Activated T-cell treated with anti-CD3 and anti-CD28 coated beads, Interleukin-2, amount 50 U/mL, for 72 hours (primary cell): Measurements from ENCODE around the gene PROC. TPM values are rescaled to one million over a fixed set of nuclear protein-coding genes. Genes with fewer than 3 reads are reported as not detected.

ENCODE experiments used
- ATAC-seq, 2 donors: fragments of 150-1000 bp; cut with Tn5 transposase; replicated peaks in 1 of 2; 2 replicates each; pipeline ENCODE4 v1.10.0; 2021; ENCODE audit warnings: moderate library complexity in 2 of 2, mild to moderate bottlenecking in 1 of 2
- DNase-seq, 2 donors: peaks; one replicate each; pipeline ENCODE4 v3.0.0; 2021 to 2022; ENCODE audit warnings: mixed read lengths in 1 of 2
- H3K27ac Mint-ChIP-seq: one replicate; pipeline ENCODE4 v1.8.0; 2022; ENCODE audit warnings: mild to moderate bottlenecking, moderate library complexity, mixed read lengths
- H3K27me3 Mint-ChIP-seq: one replicate; pipeline ENCODE4 v1.8.0; 2022; ENCODE audit warnings: low read depth, mixed read lengths
- H3K36me3 Mint-ChIP-seq, 2 donors: one replicate each; pipeline ENCODE4 v1.8.0; 2022; ENCODE audit warnings: mixed read lengths in 2 of 2, mild to moderate bottlenecking in 1 of 2; ENCODE audit not compliant: insufficient read depth in 2 of 2
- H3K4me1 Mint-ChIP-seq: one replicate; pipeline ENCODE4 v1.8.0; 2022; ENCODE audit warnings: low read depth, mixed read lengths
- H3K4me3 Mint-ChIP-seq, 2 donors: one replicate each; pipeline ENCODE4 v1.8.0; 2022; ENCODE audit warnings: mild to moderate bottlenecking in 2 of 2, mixed read lengths in 2 of 2, moderate library complexity in 2 of 2
- H3K9me3 Mint-ChIP-seq, 2 donors: one replicate each; pipeline ENCODE4 v1.8.0; 2022; ENCODE audit warnings: mixed read lengths in 2 of 2
- total RNA-seq, 2 donors: library from RNA; stranded (reverse); gene quantifications; one replicate each; pipeline ENCODE4 v1.2.3, GENCODE V29; 2022

The PROC gene
- total RNA-seq, result under 1 TPM in 1 of 2 donors, not detected in 1; 0.42 TPM

DNA sequence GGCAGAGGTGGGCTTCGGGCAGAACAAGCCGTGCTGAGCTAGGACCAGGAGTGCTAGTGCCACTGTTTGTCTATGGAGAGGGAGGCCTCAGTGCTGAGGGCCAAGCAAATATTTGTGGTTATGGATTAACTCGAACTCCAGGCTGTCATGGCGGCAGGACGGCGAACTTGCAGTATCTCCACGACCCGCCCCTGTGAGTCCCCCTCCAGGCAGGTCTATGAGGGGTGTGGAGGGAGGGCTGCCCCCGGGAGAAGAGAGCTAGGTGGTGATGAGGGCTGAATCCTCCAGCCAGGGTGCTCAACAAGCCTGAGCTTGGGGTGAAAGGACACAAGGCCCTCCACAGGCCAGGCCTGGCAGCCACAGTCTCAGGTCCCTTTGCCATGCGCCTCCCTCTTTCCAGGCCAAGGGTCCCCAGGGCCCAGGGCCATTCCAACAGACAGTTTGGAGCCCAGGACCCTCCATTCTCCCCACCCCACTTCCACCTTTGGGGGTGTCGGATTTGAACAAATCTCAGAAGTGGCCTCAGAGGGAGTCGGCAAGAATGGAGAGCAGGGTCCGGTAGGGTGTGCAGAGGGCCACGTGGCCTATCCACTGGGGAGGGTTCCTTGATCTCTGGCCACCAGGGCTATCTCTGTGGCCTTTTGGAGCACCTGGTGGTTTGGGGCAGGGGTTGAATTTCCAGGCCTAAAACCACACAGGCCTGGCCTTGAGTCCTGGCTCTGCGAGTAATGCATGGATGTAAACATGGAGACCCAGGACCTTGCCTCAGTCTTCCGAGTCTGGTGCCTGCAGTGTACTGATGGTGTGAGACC lies at the start of gene PROC:
Gene PROC, plus strand, starts transcription at position 128 of the 812 bp plus-strand sequence. CDS start 1,516 bp downstream, outside the sequence.
- Mint-ChIP-seq H3K27me3 (peaks cover 52% of the 10 kb centered on the region), H3K4me1 (peaks cover 24% of the 10 kb centered on the region), H3K4me3 (peak within 1 kb of the TSS in 1 of 2 donors; percentile 42), H3K9me3 (no peaks in the 10 kb centered on the region), H3K27ac (no peak within 1 kb of the TSS), H3K36me3 (peaks cover 0 to 1% of the 10 kb centered on the region in 2 donors)
- no peak for DNase-seq
- ATAC-seq, result no peak

DNA sequence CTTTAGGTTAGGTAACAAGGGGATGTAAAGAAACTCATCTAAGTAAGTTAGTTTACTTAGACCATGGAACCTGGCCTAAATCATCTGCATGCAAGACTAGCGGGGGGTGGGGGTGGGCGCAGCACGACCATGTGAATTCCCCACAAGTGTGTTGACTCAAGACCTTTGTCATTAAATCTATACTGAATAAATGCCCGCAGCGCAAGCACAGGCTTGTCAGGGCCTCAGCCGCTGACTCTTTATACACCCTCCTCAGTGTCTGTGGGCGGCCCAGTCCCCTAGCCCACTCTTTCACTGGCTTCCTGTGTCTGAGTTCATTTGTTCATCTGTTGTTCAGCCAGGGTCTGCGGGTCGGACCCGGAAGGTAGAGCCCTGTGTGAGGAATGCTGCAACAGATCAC lies 48.2 kb upstream of the PROC start:
- ATAC-seq (no peak), DNase-seq (no peak)
- no peaks in the 10 kb centered on the region for H3K27me3 Mint-ChIP-seq
- peaks cover 10 to 22% of the 10 kb centered on the region in 2 donors for H3K36me3 Mint-ChIP-seq
- H3K4me3 Mint-ChIP-seq, result no peak overlapping the region
- no peak overlapping the region for H3K27ac Mint-ChIP-seq
- peaks cover 4 to 10% of the 10 kb centered on the region in 2 donors for H3K9me3 Mint-ChIP-seq
- H3K4me1 Mint-ChIP-seq, result peaks cover 18% of the 10 kb centered on the region

DNA sequence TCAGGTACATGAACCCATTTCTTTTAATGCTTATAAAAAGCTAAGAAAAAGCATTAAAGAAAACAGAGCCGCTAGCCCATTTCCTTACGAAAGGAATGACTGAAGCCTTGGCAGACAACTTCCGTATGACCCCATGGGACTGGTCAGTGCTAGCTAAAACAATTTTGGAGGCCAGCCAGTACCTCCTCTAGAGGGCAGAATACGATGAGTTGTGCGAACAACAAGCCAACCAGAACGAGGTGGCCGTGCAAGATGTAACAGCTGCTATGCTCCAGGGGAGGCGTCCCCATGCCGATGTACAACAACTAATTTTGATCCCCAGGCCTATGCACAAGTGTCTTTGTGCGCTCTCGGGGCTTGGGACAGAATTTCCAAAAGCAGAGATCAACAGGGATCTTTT lies 47.2 kb upstream of the PROC start:
- peaks cover 7 to 10% of the 10 kb centered on the region in 2 donors for H3K9me3 Mint-ChIP-seq
- H3K36me3 Mint-ChIP-seq, result peaks cover 15 to 29% of the 10 kb centered on the region in 2 donors
- H3K4me1 Mint-ChIP-seq, result peaks cover 8% of the 10 kb centered on the region
- H3K27ac Mint-ChIP-seq, result no peak overlapping the region
- H3K4me3 Mint-ChIP-seq, result no peak overlapping the region
- ATAC-seq (no peak), DNase-seq (no peak)
- no peaks in the 10 kb centered on the region for H3K27me3 Mint-ChIP-seq

DNA sequence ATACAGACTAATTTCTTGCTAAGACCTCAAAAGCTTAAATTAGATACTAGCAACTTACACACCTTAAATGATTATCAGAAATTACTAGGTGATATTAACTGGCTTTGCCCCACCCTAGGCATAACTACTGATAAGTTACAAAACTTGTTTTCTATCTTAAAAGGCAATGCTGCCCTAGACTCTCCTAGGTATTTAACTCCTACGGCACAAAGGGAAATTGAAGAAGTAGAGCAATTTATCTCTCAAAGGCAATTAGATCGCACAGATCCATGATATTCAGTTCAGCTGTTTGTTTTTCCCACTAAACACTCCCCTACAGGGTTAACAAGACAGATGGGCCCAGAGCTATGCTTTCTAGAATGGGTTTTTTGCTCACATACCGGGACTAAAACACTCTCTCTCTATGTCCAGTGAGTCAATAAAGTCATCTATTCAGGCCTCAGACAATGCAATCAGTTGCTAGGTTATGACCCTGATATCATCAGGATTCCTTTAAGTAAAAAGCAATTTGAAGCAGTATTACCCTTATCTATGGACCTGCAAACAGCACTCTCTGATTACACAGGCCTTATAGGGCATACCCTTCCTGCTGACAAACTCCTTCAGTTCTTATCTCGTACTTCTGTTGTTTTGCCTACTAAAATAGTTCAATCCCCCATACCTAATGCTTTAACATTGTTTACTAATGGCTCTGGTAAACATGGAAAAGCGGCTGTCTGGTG lies 44.7 kb upstream of the PROC start:
- H3K27ac Mint-ChIP-seq, result no peak overlapping the region
- no peak overlapping the region for H3K4me3 Mint-ChIP-seq
- no peak for ATAC-seq
- H3K4me1 Mint-ChIP-seq, result peaks cover 7% of the 10 kb centered on the region
- DNase-seq, result no peak
- H3K9me3 Mint-ChIP-seq, result peaks cover 7 to 12% of the 10 kb centered on the region in 2 donors
- H3K36me3 Mint-ChIP-seq, result peaks cover 17 to 37% of the 10 kb centered on the region in 2 donors
- no peaks in the 10 kb centered on the region for H3K27me3 Mint-ChIP-seq

DNA sequence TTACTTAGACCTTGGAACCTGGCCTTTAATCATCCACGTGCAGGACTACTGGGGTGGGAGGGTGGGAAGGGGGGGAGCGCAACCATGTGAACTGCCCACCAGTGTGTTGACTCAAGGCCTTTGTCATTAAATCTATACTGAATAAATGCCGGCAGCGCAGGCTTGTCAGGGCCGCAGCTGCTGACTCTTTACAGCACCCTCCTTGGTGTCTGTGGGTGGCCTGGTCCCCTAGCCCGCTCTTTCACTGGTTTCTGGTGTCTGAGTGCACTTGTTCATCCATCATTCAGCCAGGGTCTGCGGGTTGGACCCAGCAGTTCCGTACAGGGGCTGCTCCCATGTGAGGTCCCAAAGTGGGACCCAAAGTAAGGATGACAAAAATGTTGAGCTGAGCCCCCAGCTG lies 42.0 kb upstream of the PROC start:
- Mint-ChIP-seq H3K27me3 (no peaks in the 10 kb centered on the region), H3K9me3 (peaks cover 7% of the 10 kb centered on the region in 2 donors), H3K4me3 (no peak overlapping the region), H3K36me3 (peaks cover 13 to 29% of the 10 kb centered on the region in 2 donors), H3K27ac (no peak overlapping the region), H3K4me1 (peaks cover 30% of the 10 kb centered on the region)
- ATAC-seq (no peak), DNase-seq (no peak)

DNA sequence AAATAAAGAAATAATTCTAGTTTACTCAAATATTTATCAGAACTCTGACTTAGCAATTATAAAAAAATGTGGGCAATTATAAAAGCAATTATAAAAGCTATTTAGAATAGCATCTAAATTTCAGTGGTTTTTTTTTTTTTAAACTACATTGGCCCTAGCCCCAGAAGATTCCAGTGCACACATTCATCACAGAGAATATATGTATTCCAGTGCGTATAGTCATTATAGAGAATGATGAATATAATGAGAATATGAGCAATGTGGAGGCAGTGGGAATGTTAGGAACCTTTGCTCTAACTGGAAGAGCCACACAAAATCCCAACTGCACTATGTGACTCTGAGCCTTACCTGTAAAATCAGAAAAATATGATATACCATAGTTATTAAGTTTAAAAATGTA lies 41.0 kb upstream of the PROC start:
- peak overlapping the region; percentile 79 for H3K27ac Mint-ChIP-seq
- H3K27me3 Mint-ChIP-seq, result no peaks in the 10 kb centered on the region
- no peak for DNase-seq
- ATAC-seq, result no peak
- peaks cover 40% of the 10 kb centered on the region for H3K4me1 Mint-ChIP-seq
- peaks cover 13 to 27% of the 10 kb centered on the region in 2 donors for H3K36me3 Mint-ChIP-seq
- no peak overlapping the region for H3K4me3 Mint-ChIP-seq
- peaks cover 5% of the 10 kb centered on the region in 2 donors for H3K9me3 Mint-ChIP-seq

DNA sequence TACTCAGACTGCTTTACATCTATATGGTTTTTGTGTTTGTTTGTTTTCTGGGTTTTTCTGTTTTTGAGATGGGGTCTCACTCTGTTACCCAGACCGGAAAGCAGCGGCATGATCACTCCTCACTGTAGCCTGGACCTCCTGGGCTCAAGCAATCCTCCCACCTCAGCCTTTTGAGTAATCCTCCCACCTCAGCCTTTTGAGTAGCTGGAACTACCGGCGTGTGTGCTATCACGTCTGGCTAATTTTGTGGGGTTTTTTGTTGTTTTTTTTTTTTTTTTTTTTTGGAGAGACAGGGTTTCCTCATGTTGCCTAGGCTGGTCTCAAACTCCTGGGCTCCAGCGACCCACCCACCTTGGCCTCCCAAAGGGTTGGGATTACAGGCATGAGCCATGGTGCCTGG lies 39.5 kb upstream of the PROC start:
- DNase-seq, result no peak
- Mint-ChIP-seq H3K4me3 (no peak overlapping the region), H3K27ac (no peak overlapping the region), H3K9me3 (peaks cover 2 to 3% of the 10 kb centered on the region in 2 donors), H3K36me3 (peaks cover 10 to 25% of the 10 kb centered on the region in 2 donors), H3K27me3 (no peaks in the 10 kb centered on the region), H3K4me1 (peaks cover 52% of the 10 kb centered on the region)
- no peak for ATAC-seq

DNA sequence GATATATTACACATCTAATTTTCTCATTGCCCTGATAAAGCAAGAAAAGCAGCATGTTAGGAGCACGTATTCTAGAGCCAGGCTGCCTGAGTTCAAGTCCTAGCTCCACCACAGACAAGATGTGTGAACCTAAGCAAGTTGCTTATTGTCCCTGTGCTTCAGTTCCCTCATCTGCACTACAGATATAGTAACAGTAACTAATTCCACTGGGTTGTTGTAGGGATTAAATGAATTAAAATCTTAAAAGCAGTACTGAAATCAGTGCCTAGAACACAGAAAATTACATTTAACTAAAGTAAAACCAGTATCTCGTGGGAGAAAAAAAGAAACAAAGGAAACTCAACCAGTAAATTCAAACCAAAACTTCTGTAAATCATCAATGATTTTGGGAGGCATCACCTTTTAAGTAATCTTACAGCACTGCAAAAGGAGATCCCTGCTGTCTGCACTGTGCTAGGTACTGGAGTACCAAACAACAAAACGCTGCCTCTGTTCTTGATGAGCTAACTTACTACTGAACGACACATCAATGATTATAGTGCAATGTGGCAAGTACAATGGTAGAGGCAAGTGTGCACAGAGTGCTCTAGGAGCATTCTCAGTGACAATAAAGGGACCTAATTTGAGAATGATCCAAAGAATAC lies 38.4 kb upstream of the PROC start:
- peaks cover 2 to 3% of the 10 kb centered on the region in 2 donors for H3K9me3 Mint-ChIP-seq
- peaks cover 60% of the 10 kb centered on the region for H3K4me1 Mint-ChIP-seq
- ATAC-seq (peak; percentile 53 to 63), DNase-seq (no peak)
- H3K27ac Mint-ChIP-seq, result no peak overlapping the region
- H3K4me3 Mint-ChIP-seq, result peak overlapping the region; percentile 15 to 60
- peaks cover 11 to 20% of the 10 kb centered on the region in 2 donors for H3K36me3 Mint-ChIP-seq
- no peaks in the 10 kb centered on the region for H3K27me3 Mint-ChIP-seq

DNA sequence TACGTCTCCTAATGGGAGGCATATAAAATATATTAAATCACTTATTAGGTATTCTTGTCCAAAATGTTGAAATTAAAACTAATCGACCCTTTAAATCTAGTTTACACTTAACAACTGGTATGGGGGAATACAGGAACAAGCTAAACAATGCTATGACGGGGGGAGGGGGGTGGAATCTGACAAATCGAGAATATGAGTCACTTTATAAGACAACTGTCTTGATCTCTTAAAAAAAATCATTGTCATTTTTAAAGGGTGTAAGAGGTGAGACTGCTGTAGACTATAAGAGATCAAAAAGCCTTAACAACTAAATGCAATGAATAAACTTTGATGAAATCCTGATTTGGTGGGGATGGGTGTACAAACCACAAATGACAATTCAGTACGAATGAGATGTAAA lies 36.5 kb upstream of the PROC start:
- Mint-ChIP-seq H3K4me1 (peaks cover 79% of the 10 kb centered on the region), H3K27me3 (no peaks in the 10 kb centered on the region), H3K36me3 (peaks cover 4 to 10% of the 10 kb centered on the region in 2 donors), H3K9me3 (peaks cover 0 to 2% of the 10 kb centered on the region in 2 donors), H3K4me3 (peak overlapping the region in 1 of 2 donors; percentile 16), H3K27ac (peak overlapping the region; percentile 46)
- ATAC-seq, result peak in 1 of 2 donors; percentile 42
- no peak for DNase-seq

DNA sequence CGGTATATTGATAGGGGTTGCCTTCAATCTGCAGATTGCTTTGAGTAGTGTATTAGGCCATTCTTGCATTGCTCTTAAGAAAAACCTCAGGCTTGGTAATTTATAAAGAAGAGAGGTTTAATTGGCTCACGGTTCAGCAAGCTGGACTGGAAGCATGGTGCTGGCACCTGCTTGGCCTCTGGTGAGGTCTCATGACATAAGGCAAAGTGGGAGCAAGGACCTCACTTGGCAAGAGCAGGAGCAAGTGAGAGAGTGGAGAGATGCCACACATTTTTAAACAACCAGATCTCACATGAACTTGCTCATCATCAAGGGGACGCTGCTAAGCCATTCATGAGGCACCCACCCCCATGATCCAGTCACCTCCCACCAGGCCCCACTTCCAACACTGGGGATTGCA lies 35.4 kb upstream of the PROC start:
- ATAC-seq (no peak), DNase-seq (no peak)
- Mint-ChIP-seq H3K9me3 (no peaks in the 10 kb centered on the region), H3K36me3 (peaks cover 4 to 7% of the 10 kb centered on the region in 2 donors), H3K27me3 (no peaks in the 10 kb centered on the region), H3K27ac (no peak overlapping the region), H3K4me3 (no peak overlapping the region), H3K4me1 (peaks cover 78% of the 10 kb centered on the region)

DNA sequence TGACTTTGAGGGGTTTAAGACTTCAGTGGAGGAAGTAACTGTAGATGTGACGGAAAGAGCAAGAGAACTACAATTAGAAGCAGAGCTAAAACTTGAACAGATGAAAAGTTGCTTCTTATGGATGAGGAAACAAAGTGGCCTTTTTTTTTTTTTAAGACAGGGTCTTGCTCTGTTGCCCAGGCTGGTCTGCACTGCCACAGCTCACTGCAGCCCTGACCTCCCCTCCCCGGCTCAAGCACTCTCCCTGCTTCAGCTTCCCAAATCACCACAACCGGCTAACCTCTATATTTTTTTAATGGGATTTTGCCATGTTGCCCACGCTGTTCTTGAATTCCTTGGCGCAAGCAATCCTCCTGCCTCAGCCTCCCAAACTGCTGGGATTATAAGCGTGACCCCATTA lies 33.7 kb upstream of the PROC start:
- ATAC-seq (no peak), DNase-seq (no peak)
- Mint-ChIP-seq H3K36me3 (peaks cover 3 to 4% of the 10 kb centered on the region in 2 donors), H3K4me1 (peaks cover 84% of the 10 kb centered on the region), H3K9me3 (no peaks in the 10 kb centered on the region), H3K27ac (no peak overlapping the region), H3K27me3 (no peaks in the 10 kb centered on the region), H3K4me3 (peak overlapping the region; percentile 39)

DNA sequence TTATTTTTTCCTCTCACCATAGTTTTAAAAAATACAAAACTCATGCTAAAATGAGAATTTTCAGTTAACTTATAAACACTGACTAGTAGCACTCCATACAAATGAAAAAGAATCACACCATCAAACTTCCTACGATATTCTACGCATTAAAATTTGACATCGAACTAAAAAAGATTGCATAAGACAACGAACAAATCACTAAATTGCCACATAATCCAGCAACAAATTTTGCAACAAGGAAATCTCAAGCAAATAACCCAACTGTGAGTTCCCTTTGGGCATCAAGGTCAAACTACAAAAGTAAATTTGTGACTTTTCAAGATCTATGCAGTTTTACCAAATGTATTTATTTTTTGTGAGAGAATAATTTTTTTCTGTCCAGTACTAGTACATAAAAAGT lies 32.0 kb upstream of the PROC start:
- ATAC-seq (no peak), DNase-seq (no peak)
- Mint-ChIP-seq H3K4me1 (peaks cover 74% of the 10 kb centered on the region), H3K36me3 (peaks cover 3 to 4% of the 10 kb centered on the region in 2 donors), H3K9me3 (no peaks in the 10 kb centered on the region), H3K4me3 (peak overlapping the region; percentile 91 to 99), H3K27me3 (no peaks in the 10 kb centered on the region), H3K27ac (peak overlapping the region; percentile 57)
